ENCODE measurements around the gene TBC1D17.

Gene TBC1D17

GRCh38 chr19:49877020-49877878 is at the start of gene TBC1D17, which contains the start of gene AKT1S1:
TSS of gene TBC1D17 (plus strand) at chr19:49877702. CDS start at chr19:49877724, 22 bp downstream.
TSS of gene AKT1S1 (minus strand) at chr19:49877355. CDS start at chr19:49873295, 4,060 bp downstream.
- peak; percentile 100 for DNase-seq (ENCODE audit: low read depth, low spot score)

GRCh38 chr19:49829200-49829599 is 48.3 kb upstream of the TBC1D17 start:
- no peak for DNase-seq (ENCODE audit: low read depth, low spot score)

- DNase-seq (ENCODE audit: low read depth, low spot score), result no peak
These were observed 47.8 kb upstream of the TBC1D17 start for GRCh38 chr19:49829721-49830120.

GRCh38 chr19:49830766-49831165 is 46.7 kb upstream of the TBC1D17 start:
- DNase-seq (ENCODE audit: low read depth, low spot score), result no peak

GRCh38 chr19:49831592-49831991 is 45.9 kb upstream of the TBC1D17 start:
- no peak for DNase-seq (ENCODE audit: low read depth, low spot score)

GRCh38 chr19:49832556-49832955 is 44.9 kb upstream of the TBC1D17 start:
- no peak for DNase-seq (ENCODE audit: low read depth, low spot score)

- DNase-seq (ENCODE audit: low read depth, low spot score), result no peak
These were observed 43.9 kb upstream of the TBC1D17 start for GRCh38 chr19:49833599-49833998.

GRCh38 chr19:49835562-49835961 is 41.9 kb upstream of the TBC1D17 start:
- no peak for DNase-seq (ENCODE audit: low read depth, low spot score)

GRCh38 chr19:49836176-49837008 is 41.1 kb upstream of the TBC1D17 start:
- DNase-seq (ENCODE audit: low read depth, low spot score), result no peak

GRCh38 chr19:49837009-49837310 is 40.5 kb upstream of the TBC1D17 start:
- DNase-seq (ENCODE audit: low read depth, low spot score), result no peak

GRCh38 chr19:49837425-49837824 is 40.1 kb upstream of the TBC1D17 start:
- no peak for DNase-seq (ENCODE audit: low read depth, low spot score)

GRCh38 chr19:49838885-49839588 is 38.5 kb upstream of the TBC1D17 start:
- DNase-seq (ENCODE audit: low read depth, low spot score), result no peak

GRCh38 chr19:49839713-49840112 is 37.8 kb upstream of the TBC1D17 start:
- DNase-seq (ENCODE audit: low read depth, low spot score), result no peak

- no peak for DNase-seq (ENCODE audit: low read depth, low spot score)
These were observed 37.2 kb upstream of the TBC1D17 start for GRCh38 chr19:49840321-49840720.

GRCh38 chr19:49840736-49841249 is 36.7 kb upstream of the TBC1D17 start:
- no peak for DNase-seq (ENCODE audit: low read depth, low spot score)

GRCh38 chr19:49843265-49843664 is 34.2 kb upstream of the TBC1D17 start:
- no peak for DNase-seq (ENCODE audit: low read depth, low spot score)

- no peak for DNase-seq (ENCODE audit: low read depth, low spot score)
These were observed 33.1 kb upstream of the TBC1D17 start for GRCh38 chr19:49844138-49845095.

GRCh38 chr19:49845414-49845813 is 32.1 kb upstream of the TBC1D17 start:
- no peak for DNase-seq (ENCODE audit: low read depth, low spot score)

- DNase-seq (ENCODE audit: low read depth, low spot score), result no peak
These were observed 31.1 kb upstream of the TBC1D17 start for GRCh38 chr19:49846408-49846807.

Measured in brain pericyte (primary cell).